NCI-H82 treated with DMSO at 0.1 percent for 48 hours (cell line): ENCODE data around the gene FOLR3.
A peak's percentile ranks its signal among the peaks of the same experiment; 100 is the strongest.
"Not testable (repeated sequence)": the region's sequence is repeated elsewhere in the genome, so short reads cannot be mapped to it uniquely, and the experiment has no call there.

Experiments
- DNase-seq: peaks from one replicate; lab custom pipeline; 2025; ENCODE audit not compliant: unreplicated experiment; lab: John Stamatoyannopoulos, UW

Gene FOLR3

DNA sequence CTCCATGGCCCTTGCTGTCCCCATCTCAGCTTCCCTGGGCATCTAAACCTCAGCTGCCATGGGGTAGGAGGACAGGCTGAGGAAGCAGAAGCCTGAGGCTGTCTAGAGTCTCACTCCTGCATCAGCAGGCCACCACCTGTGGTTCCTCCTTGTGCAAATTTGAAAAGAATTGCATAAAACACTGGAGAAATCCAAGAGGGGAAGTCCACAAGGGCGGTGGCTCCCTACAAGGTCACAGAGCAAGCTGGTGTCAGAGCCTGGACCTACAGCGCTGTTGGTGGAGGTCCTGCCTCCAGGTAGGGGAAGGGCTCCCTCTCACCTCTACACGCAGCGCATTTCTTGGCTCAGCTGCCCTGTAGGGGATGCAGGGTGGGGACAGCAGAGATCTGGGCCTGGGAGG lies at the start of gene FOLR3:
TSS of gene FOLR3 (plus strand) at position 253 of the 400 bp plus-strand sequence. CDS start 228 bp downstream, outside the sequence.
- not testable (repeated sequence) for DNase-seq

DNA sequence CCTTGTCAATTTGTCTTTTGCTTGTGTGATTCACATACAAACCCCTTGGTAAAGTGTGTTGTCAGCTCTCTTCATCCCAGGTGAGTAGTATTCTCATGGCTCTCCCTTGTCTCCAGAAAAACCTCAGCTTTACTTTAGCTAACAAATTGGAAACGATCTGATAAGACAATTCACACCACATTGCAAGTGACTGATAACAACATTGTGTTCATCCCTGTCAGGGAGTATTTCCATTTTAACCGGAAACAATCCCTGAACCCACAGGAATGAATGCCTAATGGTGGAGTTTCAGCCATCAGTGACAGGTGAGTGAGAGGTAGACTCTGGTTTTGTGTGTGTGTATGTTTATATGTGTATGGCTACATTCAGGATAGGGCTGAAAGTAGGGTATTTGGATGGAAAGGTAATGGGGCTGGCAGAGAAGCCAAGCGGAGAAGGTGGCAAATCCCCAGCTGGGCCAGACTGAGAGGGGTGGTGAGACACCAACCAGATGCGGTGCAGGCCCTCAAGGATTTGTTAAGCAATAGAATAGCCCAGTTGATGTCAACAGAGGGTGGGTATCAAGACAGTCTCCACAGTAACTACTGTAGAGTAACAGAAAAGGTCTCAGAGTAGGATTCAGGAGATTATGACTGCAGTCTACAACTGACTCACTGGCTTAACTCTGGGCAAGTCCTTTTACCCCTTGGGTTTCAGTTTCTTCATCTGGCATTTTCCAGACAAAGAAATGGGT lies 47.3 kb upstream of the FOLR3 start:
- DNase-seq = no peak

- peak; percentile 14 for DNase-seq
These were observed 44.2 kb upstream of the FOLR3 start for GRCh38 chr11:72091292-72091691.

DNA sequence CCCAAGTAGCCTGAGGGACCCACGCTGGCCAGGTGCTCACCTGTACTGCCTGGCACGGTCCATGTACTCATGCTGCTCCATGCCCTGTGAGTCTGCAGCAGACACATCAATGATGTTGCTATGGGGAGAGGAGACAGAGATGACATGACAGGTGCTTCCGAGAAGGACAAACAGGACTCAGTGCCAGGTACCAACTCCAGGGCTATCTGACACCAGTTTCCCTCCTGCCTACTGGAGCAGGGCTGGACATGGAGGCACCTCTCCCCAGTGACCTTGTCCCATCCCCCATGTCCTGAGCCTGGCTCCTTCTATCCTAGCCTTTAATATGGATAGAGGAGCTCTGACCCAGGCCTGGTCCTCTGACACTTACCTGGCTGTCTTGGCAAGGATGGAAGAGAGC lies 36.8 kb upstream of the FOLR3 start:
- DNase-seq = no peak

GRCh38 chr11:72100009-72100408 lies 35.5 kb upstream of the FOLR3 start:
- no peak for DNase-seq

GRCh38 chr11:72100462-72100861 lies 35.1 kb upstream of the FOLR3 start:
- DNase-seq = no peak

DNA sequence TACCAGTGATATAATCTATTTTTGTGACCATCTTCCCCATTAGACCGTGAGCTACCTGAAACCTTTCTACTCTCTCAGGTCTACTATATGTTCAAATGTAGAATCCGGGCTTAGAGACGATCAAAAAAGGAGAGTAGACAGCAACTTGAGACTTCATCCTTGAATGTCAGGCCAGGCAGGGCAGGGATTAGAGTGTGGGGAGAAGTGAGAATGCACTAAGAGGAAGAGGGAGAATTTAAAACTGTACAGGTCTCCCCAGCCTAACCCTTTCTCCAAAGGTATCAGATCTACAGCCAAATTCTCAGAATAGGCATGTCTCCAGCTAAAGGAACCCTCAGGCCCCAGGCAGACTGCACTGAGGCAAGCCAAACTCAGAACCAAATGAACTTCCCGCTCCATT lies 33.4 kb upstream of the FOLR3 start:
- no peak for DNase-seq

DNA sequence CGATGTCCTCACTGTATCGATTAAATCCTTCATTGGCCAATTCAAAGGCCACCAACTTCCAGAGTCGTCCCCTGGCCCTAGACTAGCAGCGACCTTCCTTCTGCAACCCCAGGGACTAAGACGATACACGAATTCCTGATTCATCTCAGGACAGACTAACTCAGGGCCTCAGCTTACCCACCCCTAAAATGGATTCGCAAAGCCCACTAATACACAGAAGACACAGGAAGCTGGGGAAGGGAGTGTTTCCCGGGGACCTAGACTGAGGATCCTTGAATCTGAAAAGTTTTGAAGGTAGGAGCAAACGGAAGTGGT lies 32.9 kb upstream of the FOLR3 start:
- no peak for DNase-seq

- DNase-seq = peak; percentile 89
These were observed 32.4 kb upstream of the FOLR3 start, which contains the start of gene LAMTOR1 for GRCh38 chr11:72102946-72103753. LAMTOR1 (minus strand) TSS chr11:72103297; CDS start chr11:72103224, 73 bp downstream.

DNA sequence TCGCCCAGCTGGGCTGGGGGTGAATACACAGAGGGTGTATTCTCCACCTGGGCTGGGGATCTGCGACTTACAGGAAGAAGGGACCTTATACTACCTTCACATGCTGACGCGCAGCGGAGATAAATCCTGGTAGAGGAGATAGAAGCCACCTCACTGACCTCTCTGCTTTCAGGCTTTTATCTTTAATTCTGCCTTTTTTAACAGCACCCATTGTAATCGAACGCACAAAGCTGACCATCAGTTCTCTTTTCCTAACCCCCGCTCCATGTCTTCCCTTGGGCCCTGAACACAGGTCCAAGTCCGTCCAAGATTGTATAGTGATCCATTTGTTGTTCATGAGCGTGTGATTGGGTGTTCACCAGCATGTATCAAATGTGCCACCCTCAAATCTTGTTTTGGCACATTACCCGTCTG lies 31.8 kb upstream of the FOLR3 start:
- DNase-seq = no peak

DNA sequence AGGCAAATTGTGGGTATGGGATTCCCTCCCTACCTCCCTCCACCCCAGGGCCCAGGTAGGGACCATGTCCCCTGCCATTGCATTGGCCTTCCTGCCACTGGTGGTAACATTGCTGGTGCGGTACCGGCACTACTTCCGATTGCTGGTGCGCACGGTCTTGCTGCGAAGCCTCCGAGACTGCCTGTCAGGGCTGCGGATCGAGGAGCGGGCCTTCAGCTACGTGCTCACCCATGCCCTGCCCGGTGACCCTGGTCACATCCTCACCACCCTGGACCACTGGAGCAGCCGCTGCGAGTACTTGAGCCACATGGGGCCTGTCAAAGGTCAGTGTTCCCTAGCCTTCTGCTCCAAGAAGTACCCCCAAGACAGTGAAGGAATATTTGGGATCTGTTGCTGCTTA lies 29.6 kb upstream of the FOLR3 start, which contains the start of gene TOMT:
TSS of gene TOMT (plus strand) at position 37 of the 400 bp plus-strand sequence. CDS start at position 65, 28 bp downstream.
- no peak for DNase-seq

- no peak for DNase-seq
These were observed 24.0 kb upstream of the FOLR3 start for GRCh38 chr11:72111300-72112142.

DNA sequence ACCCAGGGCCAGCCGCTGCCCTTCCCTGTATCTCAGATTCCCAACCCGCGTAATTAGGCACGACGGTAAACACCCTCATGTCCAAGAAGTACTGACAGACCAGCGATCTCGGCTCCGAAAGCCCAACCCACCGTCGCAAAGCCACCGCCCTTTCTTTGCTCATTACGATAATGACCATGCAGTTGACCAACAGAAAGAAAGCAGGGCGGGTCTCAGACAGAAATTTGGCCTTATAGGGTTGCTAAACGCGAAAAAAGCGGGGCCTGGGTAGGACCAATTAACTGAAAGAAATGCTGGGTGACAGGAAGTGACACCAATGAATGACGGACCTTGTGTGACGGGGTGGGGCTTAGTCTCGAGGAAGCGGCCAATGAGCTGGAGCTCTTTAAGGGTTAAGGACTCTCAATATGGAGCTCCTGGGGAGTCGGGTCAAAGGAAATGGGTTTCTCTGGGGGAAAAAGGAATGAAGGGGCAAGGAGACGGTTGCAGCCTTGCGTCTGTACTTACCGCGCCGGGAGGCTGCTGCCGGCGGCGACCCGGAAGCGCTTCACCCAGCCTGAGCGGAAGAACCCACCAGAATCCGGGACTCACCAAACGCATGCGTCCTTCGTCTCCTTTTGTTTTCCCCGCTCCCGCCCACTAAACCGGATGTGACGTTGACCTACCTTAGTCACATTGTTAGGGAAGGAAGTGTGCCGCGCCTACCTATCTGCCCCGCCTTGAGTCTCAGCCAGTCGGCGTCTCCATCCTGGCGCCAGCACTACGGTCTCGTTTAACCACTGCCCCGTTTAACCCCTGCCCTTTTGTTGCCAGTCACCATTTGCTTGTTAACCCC lies 23.2 kb upstream of the FOLR3 start, which contains the start of gene ANAPC15:
TSS of gene ANAPC15 (minus strand) at position 553 of the 835 bp plus-strand sequence. CDS start 1,419 bp downstream, outside the sequence.
- peak; percentile 99 for DNase-seq

DNA sequence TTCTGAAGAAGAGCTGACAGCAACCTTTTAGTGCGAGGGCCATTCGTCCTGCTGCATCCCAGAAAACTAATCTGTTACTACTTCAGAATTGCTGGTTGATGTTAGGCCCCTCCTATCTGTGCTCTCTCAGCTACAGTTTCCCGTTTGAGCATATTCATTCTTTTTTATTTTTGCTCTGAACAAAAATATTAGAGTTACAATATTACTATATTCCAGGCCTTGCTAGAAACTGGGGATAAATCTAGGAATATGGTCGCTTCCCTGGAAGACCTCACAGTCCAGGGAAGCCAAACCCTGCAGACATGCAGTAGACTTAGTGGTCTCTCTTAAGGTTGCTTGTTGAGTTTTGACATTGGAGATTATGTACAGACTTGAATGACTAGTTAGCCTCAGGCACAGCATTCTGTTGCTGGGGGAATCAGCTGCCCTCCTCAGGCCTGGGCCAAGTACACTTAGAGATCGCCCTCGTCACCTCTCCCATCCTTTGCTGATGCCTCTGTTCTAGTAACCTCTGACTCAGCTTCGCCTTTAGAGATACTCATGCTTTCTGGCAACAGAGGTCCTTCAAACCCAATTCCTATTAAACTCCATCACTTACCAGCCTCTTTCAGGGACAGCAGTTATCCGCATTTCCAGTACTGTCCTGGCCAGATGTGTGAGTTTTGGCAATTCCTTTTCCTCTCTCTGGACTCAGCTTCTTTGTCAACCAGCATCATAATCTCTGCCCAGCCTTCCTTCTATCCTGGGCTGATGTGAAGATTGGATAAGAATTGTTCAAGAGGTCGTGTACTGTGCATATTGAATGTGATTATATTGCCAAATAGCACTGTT lies 22.3 kb upstream of the FOLR3 start:
- DNase-seq = no peak

DNA sequence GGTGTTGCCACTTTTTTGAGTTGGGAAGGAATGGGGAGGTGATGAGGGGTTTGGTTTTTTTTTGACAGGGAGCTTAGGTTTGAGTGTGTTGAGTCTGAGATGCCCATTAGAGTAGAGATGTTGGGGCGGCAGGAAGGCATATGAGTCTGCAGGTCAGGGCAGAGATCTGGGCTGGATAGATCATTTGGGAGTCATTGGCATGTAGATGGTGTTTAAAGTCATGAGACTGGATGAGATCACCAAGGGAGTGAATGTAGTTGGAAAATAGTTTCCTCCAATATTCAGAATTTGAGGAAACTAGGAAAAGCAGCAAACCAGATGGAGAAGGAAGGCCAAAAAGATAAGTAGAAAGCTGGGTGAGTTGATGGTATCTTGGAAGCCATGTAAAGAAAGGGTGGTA lies 21.0 kb upstream of the FOLR3 start:
- DNase-seq = no peak

DNA sequence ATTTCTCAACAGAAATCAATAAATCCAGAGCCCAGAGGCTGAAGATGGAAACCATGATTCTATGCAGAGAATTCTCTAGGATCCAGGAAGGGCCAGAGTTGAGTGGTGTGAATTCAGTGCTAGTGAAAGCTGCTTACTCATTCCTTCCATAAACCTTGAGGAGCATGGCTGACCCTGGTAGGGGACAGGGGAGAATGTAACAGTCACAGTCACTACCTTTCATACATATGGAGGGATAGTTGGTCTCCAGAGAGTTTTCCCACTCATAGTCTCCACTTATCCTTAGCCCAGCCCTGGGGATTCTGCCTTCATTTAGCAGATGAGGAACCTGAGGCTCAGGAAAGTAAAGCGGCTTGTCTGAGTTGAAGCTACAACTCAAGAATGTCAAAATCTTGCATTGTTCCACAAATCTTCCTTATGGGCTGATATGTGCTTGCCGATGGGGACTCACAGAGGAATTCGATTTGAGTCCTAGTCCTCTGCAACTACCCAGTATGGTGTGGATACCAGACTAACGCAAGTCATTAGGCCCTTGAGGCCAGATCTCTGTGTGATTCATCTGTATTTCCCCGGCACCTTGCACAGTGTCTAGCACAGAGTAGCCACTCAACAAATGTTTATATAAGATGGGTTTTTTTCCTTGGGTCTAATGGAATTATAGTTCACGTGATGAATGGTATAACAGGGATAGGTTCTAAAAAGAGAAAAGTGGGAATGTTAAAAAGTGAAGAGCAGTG lies 19.3 kb upstream of the FOLR3 start:
- no peak for DNase-seq

GRCh38 chr11:72119198-72119597 lies 16.3 kb upstream of the FOLR3 start:
- DNase-seq = no peak

DNA sequence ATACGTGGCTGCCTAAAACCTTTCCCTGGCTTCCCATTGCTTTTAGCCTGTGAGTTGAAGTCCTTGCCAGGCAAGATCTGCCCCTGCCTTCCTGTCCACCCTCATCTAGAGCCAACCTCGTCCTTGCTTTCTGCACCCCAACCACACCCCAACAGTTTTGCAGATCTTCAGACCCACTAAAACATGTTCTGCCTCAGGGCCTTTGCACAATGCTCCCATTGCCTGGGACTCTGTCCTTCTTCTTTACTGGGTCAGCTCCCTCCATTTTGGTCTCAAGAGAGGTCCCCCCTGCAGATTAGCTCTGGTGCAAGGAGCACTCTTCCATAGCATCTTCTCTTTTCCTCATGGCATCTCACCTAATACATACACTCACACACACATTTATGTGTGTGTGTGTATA lies 14.6 kb upstream of the FOLR3 start:
- DNase-seq = no peak

- no peak for DNase-seq
These were observed 12.9 kb upstream of the FOLR3 start for GRCh38 chr11:72122607-72123006.
